ENCODE results near the gene SUFU.
A peak's percentile ranks its signal among the peaks of the same experiment; 100 is the strongest.

The SUFU gene

GRCh38 chr10:102470579-102471546 is 32.9 kb upstream of the SUFU start:
- Mint-ChIP-seq H3K36me3 (ENCODE audit: low read depth) (peaks cover 9% of the 10 kb centered on the region), H3K4me3 (no peak overlapping the region), H3K27me3 (ENCODE audit: low read depth) (no peaks in the 10 kb centered on the region), H3K27ac (no peak overlapping the region), H3K4me1 (ENCODE audit: low read depth) (peaks cover 6% of the 10 kb centered on the region), H3K9me3 (no peaks in the 10 kb centered on the region)
- DNase-seq (ENCODE audit: low spot score) = no peak

- no peak for DNase-seq (ENCODE audit: low spot score)
- Mint-ChIP-seq H3K4me1 (ENCODE audit: low read depth) (peaks cover 9% of the 10 kb centered on the region), H3K36me3 (ENCODE audit: low read depth) (peaks cover 12% of the 10 kb centered on the region), H3K27me3 (ENCODE audit: low read depth) (no peaks in the 10 kb centered on the region), H3K4me3 (no peak overlapping the region), H3K9me3 (no peaks in the 10 kb centered on the region), H3K27ac (peak overlapping the region; percentile 9)
Measured at GRCh38 chr10:102473445-102474331, 30.1 kb upstream of the SUFU start.

DNA sequence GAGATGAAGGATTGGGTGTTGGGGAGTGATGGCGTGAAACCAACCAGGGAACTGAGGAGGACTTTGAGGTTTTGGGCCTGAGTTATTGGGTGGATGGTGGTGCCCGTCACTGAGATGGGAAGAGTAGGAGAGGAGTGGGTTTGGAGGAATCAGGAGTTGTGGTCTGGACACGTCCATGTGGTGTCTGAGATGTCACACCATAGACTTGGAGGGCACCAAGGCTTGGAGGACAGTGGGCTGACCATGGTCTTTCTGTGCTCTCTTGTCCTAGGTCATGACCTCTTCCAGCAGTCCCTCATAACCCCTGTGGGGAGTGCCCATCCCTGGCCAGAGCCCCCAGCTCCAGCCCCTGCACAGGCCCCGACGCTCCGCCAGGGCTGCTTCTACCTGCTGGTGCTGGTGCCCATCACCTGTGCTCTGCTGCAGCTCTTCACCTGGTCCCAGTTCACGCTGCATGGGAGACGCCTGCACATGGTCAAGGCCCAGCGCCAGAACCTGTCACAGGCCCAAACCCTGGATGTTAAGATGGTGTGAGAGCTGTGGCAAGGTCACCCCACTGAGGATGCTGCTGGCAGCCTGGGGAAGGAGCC is 28.2 kb upstream of the SUFU start:
- H3K36me3 Mint-ChIP-seq (ENCODE audit: low read depth) = peaks cover 17% of the 10 kb centered on the region
- H3K9me3 Mint-ChIP-seq = no peaks in the 10 kb centered on the region
- peaks cover 14% of the 10 kb centered on the region for H3K4me1 Mint-ChIP-seq (ENCODE audit: low read depth)
- no peak overlapping the region for H3K4me3 Mint-ChIP-seq
- H3K27ac Mint-ChIP-seq = no peak overlapping the region
- no peak for DNase-seq (ENCODE audit: low spot score)
- no peaks in the 10 kb centered on the region for H3K27me3 Mint-ChIP-seq (ENCODE audit: low read depth)

- Mint-ChIP-seq H3K27ac (no peak overlapping the region), H3K27me3 (ENCODE audit: low read depth) (no peaks in the 10 kb centered on the region), H3K4me3 (no peak overlapping the region), H3K9me3 (no peaks in the 10 kb centered on the region), H3K36me3 (ENCODE audit: low read depth) (peaks cover 22% of the 10 kb centered on the region), H3K4me1 (ENCODE audit: low read depth) (peaks cover 14% of the 10 kb centered on the region)
- no peak for DNase-seq (ENCODE audit: low spot score)
Measured at GRCh38 chr10:102476466-102477141, 27.2 kb upstream of the SUFU start.

DNA sequence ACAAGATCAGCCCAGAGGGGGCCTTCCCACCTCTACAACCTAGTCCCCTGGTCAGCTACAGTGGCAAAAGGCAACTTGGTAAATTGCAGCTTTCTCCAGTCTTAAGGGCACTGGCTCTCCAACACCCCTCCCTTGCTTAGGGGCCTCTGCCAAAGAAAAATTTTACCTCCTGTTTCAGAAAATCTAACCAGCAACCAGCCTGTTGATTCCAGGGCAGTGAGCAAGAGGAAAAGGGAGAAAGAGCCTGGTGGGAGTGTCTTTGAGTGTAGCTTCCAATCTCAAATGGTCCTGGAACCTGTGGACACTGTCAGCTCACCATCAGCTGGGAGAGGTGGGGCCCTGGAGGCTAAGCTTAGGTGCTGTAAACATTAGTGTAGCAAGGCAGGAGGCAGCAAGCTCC is 24.1 kb upstream of the SUFU start:
- Mint-ChIP-seq H3K36me3 (ENCODE audit: low read depth) (peaks cover 47% of the 10 kb centered on the region), H3K4me1 (ENCODE audit: low read depth) (peaks cover 8% of the 10 kb centered on the region), H3K27ac (no peak overlapping the region), H3K4me3 (no peak overlapping the region), H3K27me3 (ENCODE audit: low read depth) (no peaks in the 10 kb centered on the region), H3K9me3 (no peaks in the 10 kb centered on the region)
- no peak for DNase-seq (ENCODE audit: low spot score)

- peaks cover 48% of the 10 kb centered on the region for H3K36me3 Mint-ChIP-seq (ENCODE audit: low read depth)
- H3K4me3 Mint-ChIP-seq = no peak overlapping the region
- DNase-seq (ENCODE audit: low spot score) = no peak
- H3K27ac Mint-ChIP-seq = no peak overlapping the region
- peaks cover 8% of the 10 kb centered on the region for H3K4me1 Mint-ChIP-seq (ENCODE audit: low read depth)
- no peaks in the 10 kb centered on the region for H3K9me3 Mint-ChIP-seq
- no peaks in the 10 kb centered on the region for H3K27me3 Mint-ChIP-seq (ENCODE audit: low read depth)
Measured at GRCh38 chr10:102480396-102480795, 23.4 kb upstream of the SUFU start.

DNA sequence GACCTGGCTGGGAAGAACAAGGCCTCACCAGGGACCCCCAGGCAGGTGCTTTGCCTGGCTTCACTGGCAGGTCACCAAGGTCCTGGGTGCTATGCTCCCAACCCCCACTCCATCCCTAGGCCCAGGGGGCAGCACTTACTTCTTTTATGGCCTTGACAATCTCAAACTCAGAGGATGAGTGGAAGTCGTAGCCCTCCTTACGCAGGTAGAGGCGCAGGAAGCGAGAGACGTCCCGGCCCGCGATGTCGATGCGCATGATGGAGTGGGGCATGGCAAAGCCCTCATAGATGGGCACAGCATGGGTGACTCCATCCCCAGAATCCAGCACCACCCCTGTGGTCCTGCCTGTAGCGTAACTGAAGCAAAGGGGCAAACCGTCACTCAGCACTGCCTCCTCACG is 19.8 kb upstream of the SUFU start:
- H3K27me3 Mint-ChIP-seq (ENCODE audit: low read depth) = no peaks in the 10 kb centered on the region
- peaks cover 2% of the 10 kb centered on the region for H3K4me1 Mint-ChIP-seq (ENCODE audit: low read depth)
- H3K9me3 Mint-ChIP-seq = no peaks in the 10 kb centered on the region
- H3K36me3 Mint-ChIP-seq (ENCODE audit: low read depth) = peaks cover 58% of the 10 kb centered on the region
- no peak for DNase-seq (ENCODE audit: low spot score)
- H3K27ac Mint-ChIP-seq = no peak overlapping the region
- H3K4me3 Mint-ChIP-seq = no peak overlapping the region

DNA sequence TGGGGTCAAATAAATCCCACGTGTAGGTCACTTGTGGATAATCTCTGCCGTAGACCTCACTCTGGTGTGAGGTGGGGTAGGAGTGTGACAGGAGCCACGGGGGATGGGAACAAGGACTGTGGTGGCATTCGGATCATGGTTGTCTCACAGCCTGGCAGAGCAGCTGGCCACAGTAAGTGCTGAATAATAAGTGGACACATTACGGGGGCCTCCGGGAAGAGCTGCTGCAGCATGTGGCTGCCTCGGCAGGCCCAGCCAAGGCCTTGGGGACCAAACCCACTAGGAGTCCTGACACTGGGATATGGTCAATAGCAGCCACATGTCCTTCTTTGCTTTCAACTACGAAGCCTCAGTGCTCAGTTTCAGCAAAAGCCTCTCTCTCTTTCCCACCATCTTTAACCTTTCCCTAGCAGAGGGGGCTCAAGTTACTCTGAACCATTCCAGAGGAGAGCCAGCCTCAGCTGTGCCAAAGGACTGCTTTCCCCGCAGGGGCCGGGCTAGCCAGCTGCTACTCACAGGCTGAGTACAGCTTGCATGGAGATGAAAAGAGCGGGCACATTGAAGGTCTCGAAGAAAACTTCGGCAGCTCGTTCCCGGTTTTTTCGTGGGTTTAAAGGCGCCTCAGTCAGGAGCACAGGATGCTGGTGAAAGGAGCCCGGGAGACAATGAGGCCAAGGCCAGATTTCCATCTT is 18.5 kb upstream of the SUFU start:
- no peak overlapping the region for H3K4me3 Mint-ChIP-seq

DNA sequence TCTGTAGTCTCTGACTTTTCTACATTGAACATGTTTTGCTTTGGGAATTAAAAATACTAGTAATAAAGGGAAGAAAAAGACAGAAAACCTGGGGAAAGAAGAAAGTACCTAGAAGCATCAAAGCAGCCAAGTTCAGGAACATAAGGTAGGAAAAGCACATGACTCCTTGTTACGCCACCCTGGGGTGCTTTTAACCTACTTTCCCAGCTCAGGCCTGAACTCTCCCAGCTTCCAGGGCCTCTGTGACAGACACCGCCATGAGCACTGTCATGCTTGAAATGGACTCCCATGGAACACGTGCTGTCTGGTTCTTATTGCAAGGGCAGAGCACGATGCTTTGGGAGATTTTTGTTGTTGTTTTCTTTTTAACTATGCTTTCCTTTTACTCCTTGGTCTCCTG is 12.6 kb upstream of the SUFU start:
- Mint-ChIP-seq H3K36me3 (ENCODE audit: low read depth) (peaks cover 20% of the 10 kb centered on the region), H3K4me3 (no peak overlapping the region), H3K9me3 (no peaks in the 10 kb centered on the region), H3K4me1 (ENCODE audit: low read depth) (peaks cover 5% of the 10 kb centered on the region), H3K27ac (no peak overlapping the region), H3K27me3 (ENCODE audit: low read depth) (no peaks in the 10 kb centered on the region)
- DNase-seq (ENCODE audit: low spot score) = no peak

More for the DNA sequence above, 18.5 kb upstream of the SUFU start:
- H3K9me3 Mint-ChIP-seq = no peaks in the 10 kb centered on the region
- no peak for DNase-seq (ENCODE audit: low spot score)
- H3K27ac Mint-ChIP-seq = no peak overlapping the region
- no peaks in the 10 kb centered on the region for H3K27me3 Mint-ChIP-seq (ENCODE audit: low read depth)
- H3K4me1 Mint-ChIP-seq (ENCODE audit: low read depth) = peaks cover 3% of the 10 kb centered on the region
- H3K36me3 Mint-ChIP-seq (ENCODE audit: low read depth) = peaks cover 57% of the 10 kb centered on the region

- no peaks in the 10 kb centered on the region for H3K27me3 Mint-ChIP-seq (ENCODE audit: low read depth)
- H3K9me3 Mint-ChIP-seq = no peaks in the 10 kb centered on the region
- DNase-seq (ENCODE audit: low spot score) = no peak
- H3K4me3 Mint-ChIP-seq = no peak overlapping the region
- peaks cover 7% of the 10 kb centered on the region for H3K4me1 Mint-ChIP-seq (ENCODE audit: low read depth)
- H3K36me3 Mint-ChIP-seq (ENCODE audit: low read depth) = peaks cover 16% of the 10 kb centered on the region
- peak overlapping the region; percentile 80 for H3K27ac Mint-ChIP-seq
Measured at GRCh38 chr10:102492344-102492939, 11.3 kb upstream of the SUFU start.

GRCh38 chr10:102492983-102493382 is 10.8 kb upstream of the SUFU start:
- Mint-ChIP-seq H3K4me1 (ENCODE audit: low read depth) (peaks cover 7% of the 10 kb centered on the region), H3K9me3 (no peaks in the 10 kb centered on the region), H3K4me3 (no peak overlapping the region), H3K27me3 (ENCODE audit: low read depth) (no peaks in the 10 kb centered on the region), H3K27ac (no peak overlapping the region), H3K36me3 (ENCODE audit: low read depth) (peaks cover 14% of the 10 kb centered on the region)
- DNase-seq (ENCODE audit: low spot score) = no peak

- no peak for DNase-seq (ENCODE audit: low spot score)
- Mint-ChIP-seq H3K4me3 (no peak overlapping the region), H3K27me3 (ENCODE audit: low read depth) (no peaks in the 10 kb centered on the region), H3K4me1 (ENCODE audit: low read depth) (peaks cover 8% of the 10 kb centered on the region), H3K36me3 (ENCODE audit: low read depth) (peaks cover 11% of the 10 kb centered on the region), H3K27ac (no peak overlapping the region), H3K9me3 (no peaks in the 10 kb centered on the region)
Measured at GRCh38 chr10:102493771-102494170, 10.0 kb upstream of the SUFU start.

DNA sequence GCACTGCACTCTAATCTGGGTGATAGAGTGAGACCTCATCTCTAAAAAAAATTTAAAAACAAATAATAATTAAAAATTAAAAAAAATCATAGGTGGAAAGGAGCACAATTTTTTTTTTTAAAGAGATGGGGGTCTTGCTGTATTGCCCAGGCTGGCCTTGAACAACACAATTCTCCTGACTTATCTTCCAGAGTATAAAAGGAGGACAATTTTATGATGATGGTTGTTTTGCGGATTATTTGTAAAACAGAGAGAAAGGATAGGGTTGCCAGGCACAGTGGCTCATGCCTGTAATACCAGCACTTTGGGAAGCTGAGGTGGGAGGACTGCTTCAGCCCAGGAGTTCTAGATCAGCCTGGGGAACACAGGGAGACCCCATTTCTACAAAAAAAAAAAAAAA is 6.2 kb upstream of the SUFU start:
- peaks cover 7% of the 10 kb centered on the region for H3K36me3 Mint-ChIP-seq (ENCODE audit: low read depth)
- H3K9me3 Mint-ChIP-seq = no peaks in the 10 kb centered on the region
- peaks cover 11% of the 10 kb centered on the region for H3K4me1 Mint-ChIP-seq (ENCODE audit: low read depth)

More for the DNA sequence above, 6.2 kb upstream of the SUFU start:
- Mint-ChIP-seq H3K27me3 (ENCODE audit: low read depth) (no peaks in the 10 kb centered on the region), H3K4me3 (no peak overlapping the region), H3K27ac (no peak overlapping the region)
- no peak for DNase-seq (ENCODE audit: low spot score)
